HG02981 (cell line): ENCODE measurements around the gene XPOT.

Experiments used
- ATAC-seq: cut with Tn5 transposase; IDR thresholded peaks from one replicate; pipeline ENCODE4 v1.9.1; 2021; ENCODE audit warnings: mild to moderate bottlenecking, moderate library complexity; ENCODE audit not compliant: unreplicated experiment

Gene XPOT

GRCh38 chr12:64466178-64466577 lies 62.0 kb downstream of the XPOT start:
- no peak for ATAC-seq

- no peak for ATAC-seq
Measured at GRCh38 chr12:64468966-64469365, 64.8 kb downstream of the XPOT start.

GRCh38 chr12:64469455-64470142 lies 65.4 kb downstream of the XPOT start:
- ATAC-seq = no peak

- ATAC-seq = no peak
Measured at GRCh38 chr12:64470495-64470894, 66.3 kb downstream of the XPOT start.

- ATAC-seq = no peak
Measured at GRCh38 chr12:64473176-64473575, 69.0 kb downstream of the XPOT start.

- ATAC-seq = no peak
Measured at GRCh38 chr12:64475518-64475917, 71.3 kb downstream of the XPOT start.

- no peak for ATAC-seq
Measured at GRCh38 chr12:64476844-64477243, 72.7 kb downstream of the XPOT start.

GRCh38 chr12:64478661-64479060 lies 74.5 kb downstream of the XPOT start:
- ATAC-seq = no peak

- ATAC-seq = no peak
Measured at GRCh38 chr12:64480148-64480547, 76.0 kb downstream of the XPOT start.

GRCh38 chr12:64486657-64487056 lies 82.5 kb downstream of the XPOT start:
- ATAC-seq = no peak

GRCh38 chr12:64491718-64492117 lies 87.5 kb downstream of the XPOT start:
- no peak for ATAC-seq

- no peak for ATAC-seq
Measured at GRCh38 chr12:64493513-64493912, 89.3 kb downstream of the XPOT start.

- ATAC-seq = no peak
Measured at GRCh38 chr12:64494998-64495729, 91.0 kb downstream of the XPOT start.

- no peak for ATAC-seq
Measured at GRCh38 chr12:64496839-64497400, 92.7 kb downstream of the XPOT start.

GRCh38 chr12:64497484-64497883 lies 93.3 kb downstream of the XPOT start:
- no peak for ATAC-seq

GRCh38 chr12:64497903-64498302 lies 93.7 kb downstream of the XPOT start:
- no peak for ATAC-seq

- no peak for ATAC-seq
Measured at GRCh38 chr12:64500394-64500793, 96.2 kb downstream of the XPOT start.
